ENCODE results near the gene YAE1.

The YAE1 gene

DNA sequence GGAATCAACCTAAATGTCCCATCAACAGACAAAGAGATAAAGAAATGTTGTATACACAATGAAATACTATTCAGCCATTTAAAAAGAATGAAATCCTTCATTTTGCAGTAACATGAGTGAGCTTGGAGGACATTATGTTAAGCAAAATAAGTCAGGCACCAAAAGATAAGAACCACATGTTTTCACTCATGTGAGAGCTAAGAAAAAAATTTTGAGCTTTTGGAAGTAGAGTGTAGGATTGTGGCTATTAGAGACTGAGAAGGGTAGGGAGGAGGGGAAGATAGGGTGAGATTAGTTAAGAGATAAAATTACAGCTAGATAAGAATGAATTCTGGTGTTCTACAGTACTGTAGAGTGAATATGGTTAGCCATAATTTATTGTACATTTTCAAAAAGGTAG, 8.3 kb upstream of the YAE1 start:
- no peak for DNase-seq

DNA sequence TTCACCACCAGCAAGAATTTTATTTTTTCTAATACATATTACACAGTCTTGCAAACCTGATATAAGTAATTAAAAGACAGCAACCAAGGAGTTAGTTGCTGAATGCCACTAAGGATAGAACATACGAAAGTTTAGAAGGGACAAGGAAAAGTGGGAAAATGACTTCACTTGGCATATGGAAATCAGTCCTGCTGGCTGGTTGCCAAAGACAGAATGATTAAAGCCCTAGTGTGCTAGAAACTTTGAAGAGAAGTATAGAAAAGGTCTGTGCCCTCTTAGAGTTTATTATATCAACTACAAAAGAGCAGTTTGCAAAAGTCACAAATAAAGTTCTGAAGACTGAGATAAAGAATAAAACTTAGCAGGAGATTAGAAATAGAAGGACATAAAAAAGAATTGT, 5.8 kb upstream of the YAE1 start:
- no peak for DNase-seq

DNA sequence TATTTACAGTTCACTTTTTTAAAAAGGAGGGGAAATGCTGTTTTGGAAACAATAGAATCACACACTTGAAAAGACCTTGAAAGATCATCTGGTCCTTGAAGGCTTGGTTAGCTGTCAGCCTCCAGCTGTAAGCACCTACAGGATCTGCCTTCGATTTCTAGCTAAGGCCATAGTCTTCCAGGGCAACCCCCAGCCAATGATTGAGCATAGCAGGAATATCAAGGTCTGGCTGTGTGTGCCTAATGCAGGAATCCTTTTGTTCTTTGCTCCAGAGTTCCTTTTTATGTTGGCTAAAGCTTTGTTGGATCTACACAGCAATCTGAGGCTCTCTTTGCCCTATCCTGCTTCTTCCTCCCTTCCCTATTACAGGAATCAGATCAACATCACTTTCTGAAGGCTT, 5.2 kb upstream of the YAE1 start:
- no peak for DNase-seq

DNA sequence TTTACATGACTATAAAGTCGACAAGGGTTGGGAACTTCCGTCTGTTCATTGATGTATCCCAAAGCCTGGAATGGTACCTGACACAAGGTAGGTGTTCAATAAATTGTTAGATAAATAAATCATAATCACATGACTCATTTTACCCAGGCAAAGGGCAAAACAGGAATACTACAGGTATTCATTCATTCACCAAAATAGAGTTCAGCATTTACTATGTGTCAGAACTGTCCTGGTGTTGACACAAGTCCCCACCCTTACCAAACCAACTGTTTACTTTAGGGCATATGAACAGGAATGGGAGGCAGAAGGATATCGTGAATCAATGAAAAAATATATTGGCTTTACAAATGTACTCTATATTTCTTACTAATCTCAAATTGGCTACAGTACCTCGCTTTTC, 666 bp upstream of the YAE1 start:
- no peak for DNase-seq

DNA sequence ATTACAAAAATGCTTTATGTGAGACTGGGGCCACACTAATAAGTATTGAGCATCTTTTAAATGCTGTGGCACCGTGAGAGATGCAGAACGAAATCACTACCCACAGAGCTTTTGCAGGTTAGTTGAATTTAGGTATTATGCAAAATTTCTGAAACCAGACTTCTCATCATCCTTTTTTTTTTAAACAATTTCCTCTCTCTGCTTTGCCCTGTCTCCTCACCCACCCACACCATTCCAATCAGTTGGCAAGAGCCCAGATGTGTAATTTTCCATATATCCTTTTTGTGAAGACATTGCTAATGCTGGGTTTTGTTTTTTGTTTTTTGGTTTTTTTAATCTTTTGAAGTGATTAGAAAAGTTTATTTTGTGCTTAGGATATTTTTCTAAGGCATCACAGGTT, 1.1 kb downstream of the YAE1 start:
- no peak for DNase-seq

DNA sequence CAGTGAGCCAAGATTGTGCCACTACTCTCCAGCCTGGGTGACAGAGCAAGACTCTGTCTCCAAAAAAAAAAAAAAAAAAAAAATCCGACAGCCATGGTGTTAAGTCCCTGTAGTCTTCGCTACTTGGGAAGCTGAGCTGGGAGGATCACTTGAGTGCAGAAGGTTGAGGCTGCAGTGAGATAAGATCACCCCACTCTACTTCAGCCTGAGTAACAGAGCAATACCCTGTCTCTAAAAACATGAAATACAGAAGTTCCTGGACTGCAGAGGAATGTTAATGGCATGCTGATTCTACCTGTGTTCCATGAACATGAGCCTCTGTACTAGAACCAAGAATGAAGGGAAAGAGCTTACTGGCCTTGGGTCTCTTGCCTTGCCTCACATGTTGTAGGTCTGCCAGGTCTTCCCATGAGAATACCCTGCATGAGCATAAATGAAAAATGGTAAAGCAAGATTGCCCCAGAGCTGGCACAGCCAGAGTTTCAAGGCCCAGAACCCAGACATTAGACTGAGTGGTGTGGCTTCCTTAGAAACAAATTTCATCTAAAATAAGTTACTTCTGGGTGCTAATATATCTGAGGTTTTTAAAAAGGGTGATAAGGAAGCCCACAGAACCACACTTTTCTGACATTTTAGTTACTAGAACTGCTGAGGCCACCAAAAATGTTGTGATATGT, 8.6 kb downstream of the YAE1 start:
- no peak for DNase-seq

DNA sequence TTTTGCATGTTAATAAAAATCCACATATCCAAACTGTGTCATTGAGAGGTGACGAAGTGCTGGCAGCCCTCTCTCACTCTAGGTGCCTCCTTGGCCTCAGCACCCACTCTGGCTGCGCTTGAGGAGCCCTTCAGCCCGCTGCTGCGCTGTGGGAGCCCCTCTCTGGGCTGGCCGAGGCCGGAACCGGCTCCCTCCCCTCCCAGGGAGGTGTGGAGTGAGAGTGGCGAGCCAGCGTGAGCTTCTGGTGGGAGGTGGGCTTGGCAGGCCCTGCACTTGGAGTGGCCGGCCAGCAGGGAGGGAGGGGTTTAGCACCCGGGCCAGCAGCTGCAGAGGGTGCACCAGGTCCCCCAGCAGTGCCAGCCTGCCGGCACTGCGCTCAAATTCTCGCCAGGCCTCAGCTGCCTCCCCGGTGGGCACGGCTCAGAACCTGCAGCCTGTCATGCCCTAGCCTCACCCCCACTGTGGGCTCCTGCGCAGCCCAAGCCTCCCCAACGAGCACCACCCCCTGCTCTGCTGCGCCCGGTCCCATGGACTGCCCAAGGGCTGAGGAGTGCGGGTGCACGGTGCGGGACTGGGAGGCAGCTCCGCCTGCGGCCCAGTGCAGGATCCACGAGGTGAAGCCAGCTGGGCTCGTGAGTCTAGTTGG, 11.1 kb downstream of the YAE1 start:
- no peak for DNase-seq

DNA sequence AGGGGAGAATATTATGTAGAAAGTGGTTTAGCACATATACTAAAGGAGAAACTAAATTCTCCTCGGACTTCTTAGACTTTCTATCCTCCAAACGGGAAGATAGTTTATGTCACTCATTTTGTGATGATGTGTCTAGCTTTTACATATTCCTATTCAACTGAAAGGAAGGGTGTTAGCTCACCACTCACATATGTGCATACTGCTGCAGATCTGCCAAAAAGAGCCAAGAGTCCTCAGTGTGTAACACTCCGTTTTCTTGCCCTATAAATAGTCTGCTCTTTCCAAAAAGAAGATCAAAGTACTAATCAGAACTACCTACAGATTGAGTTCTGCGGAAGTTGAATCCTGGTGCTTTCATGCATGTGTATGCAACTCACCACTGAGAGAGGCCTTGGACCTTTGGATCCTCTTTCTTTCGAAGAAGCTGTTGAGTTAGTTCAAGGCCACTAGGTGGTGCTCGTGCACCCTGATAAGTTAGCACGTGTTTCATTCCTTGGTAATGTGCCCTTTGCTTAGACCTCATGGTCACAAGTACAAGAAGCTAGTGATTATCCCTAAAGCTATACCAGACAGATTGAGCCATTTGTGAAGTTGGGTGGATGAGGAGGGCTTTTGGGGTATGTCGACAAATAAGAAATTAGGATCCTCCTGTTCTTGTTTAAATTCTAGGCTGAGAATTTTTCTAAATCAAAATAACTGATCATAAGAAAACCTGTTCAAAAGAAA, 14.1 kb downstream of the YAE1 start:
- peak; percentile 88 for DNase-seq

DNA sequence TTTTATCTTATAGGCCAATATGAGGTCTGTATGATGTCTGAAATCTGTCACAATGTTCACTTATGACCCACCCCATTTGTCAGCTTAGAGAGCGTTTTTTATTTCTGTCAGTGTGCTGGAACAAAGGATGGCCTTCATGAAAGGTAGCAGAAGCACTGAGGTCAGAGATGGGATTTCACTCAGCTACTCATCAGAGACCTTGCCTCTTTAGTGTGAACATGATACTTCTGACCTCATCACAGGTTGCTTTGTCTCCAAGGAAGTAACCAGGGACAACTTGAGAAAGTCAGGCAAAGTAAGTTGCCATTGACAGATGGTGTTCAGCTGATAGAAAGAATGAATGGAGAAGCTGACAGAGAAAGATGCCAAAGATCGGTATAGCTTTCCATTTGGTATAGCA, 16.3 kb downstream of the YAE1 start:
- DNase-seq, result no peak

DNA sequence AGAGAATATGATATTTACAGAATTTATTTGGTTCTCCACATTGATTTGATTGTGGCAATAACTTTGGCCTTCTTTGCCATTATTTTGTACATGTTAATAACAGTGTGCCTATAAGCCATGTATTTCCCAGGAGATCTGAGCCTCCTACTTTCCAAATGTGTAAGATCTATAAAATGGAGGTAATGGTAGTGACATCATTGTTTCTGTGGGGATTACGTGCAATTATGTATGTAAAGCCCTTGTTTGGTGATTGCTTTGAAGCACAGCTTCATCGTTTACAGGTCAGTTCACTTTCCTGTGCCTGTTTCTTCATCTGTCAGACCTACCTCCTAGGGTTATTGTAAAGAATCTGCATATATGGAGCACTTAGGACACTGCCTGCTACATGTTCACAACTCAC, 17.3 kb downstream of the YAE1 start:
- DNase-seq, result no peak

DNA sequence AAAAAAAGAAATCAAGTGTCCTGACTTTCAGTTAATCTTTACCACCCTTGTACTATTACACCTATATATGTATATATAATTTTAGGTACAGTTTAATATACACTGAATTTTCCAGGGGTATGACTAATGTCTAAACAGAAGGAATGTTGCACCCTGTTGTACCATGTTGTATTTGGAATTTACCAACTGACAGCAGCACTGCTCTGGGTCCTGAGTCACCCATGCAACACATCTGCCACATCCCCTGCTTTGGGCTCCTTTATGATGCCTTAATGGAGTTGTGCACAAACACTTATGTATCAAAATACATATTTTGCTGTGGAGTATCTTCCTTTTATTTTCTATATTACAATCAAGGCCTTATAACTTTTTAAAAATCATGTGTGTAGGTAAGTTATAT, 21.2 kb downstream of the YAE1 start:
- DNase-seq, result no peak

DNA sequence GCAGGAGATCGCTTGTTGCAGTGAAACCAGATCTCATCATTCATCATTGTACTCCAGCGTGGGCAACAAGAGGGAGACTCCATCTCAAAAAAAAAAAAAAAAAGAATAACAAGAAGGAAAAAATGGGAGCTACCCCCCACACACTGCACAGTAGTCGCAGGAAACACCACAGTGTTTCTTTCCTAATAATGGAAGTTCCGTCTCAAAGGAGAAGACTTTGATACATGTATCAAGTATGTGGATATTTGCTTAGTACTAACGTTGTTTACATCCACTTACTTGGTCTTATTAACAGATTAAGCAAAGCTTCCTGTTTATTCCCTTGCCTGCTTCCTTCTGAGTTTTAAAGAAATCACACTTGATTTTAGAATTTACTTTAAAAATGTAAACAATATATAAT, 22.2 kb downstream of the YAE1 start:
- DNase-seq, result no peak

DNA sequence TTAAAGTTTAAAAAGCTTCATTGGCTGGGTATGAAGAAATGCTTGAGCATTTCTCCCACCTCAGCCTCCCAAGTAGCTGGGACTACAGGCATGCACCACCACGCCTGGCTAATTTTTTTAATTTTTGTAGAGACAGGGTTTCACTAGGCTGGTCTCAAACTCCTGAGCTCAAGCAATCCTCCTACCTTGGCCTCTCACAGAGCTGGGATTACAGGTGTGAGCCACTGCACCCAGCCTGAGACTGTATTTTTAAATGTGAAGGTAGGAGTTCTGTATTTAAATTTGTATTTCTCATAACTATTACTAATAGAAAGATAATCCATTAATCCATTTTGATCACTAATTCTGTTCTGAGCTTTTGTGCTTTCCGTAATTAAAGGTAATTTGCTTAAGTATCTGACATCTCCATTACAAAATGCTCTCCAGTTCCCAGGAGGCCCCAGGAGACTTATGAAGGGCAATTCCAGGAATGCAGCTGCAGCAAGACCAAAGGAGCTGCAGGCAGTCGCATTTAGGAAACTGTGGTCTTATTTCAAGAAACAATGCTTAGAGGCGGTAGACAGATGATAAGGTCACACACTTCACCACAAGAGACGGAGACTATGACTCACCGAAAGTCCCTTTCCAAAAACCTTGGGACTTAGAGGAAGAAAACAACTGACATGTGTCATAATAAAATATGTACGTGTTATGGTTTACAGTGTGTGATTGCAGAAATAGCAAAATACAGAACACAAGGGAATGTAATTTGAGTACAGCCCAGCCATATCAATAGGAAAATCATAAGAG, 23.3 kb downstream of the YAE1 start:
- DNase-seq, result peak; percentile 95

DNA sequence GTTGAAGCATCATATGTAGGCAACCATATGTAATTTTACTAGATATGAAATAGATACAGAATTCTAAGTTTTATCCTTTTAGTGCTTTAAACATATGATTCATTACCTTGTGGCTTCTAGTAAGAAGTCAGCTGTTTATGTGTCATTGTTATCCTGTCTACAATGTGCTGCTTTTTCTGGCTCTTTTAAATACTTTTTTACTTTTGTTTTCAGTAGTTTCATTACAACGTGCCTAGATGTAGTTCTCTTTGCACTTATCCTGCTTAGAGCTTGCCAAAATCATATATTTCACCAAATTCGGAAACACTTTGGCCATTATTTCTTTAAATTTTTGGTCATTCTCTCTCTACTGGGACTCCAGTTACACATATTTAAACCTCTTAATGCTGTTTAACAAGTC, 26.4 kb downstream of the YAE1 start:
- peak; percentile 23 for DNase-seq

DNA sequence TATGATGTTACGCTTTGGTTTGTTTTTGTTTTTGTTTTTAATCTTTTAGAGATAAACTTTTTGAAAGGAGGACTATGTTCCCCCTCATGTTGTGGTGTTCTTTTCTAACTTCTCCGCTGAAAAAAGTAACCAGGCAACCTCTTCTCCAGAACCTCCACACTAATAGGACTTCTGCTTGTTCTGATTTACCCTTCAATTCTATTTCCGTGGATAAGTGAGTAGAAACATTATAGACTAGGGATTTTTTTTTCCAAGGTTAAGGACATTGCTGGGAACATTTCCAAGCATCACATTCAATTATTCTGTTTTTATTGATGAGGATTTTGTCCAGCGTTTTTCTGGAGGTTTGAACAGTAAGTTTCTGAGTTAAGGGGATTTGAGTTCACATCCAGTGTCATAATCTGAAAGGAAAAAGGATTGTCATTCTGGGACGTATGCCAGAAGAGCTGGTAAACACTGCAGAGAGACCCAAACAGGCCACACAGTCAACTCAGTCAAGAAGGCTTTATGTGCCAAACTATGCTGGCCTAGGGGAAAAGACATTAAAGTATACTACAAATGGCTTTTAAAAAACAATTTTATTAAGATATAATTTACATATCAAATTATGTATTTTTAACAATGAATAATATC, 28.9 kb downstream of the YAE1 start:
- no peak for DNase-seq

DNA sequence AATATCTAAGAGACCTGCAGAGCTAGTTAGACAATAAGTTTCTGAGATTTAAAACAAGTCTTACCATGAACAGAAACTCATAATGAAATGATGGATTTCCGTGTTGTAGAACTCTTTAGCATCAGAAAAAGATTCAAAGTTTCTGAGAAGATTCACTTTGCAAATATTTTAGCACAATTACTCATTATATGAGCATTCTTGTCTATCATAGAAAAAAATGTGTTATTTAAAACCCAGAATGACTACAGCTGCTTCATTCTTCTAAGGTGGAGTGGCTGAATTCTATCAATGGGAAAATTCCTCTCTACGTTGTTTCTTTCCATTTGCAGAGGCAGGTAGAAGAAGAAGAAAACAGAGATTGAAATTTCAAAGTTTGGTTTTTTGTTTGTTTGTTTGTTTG, 36.1 kb downstream of the YAE1 start:
- no peak for DNase-seq

DNA sequence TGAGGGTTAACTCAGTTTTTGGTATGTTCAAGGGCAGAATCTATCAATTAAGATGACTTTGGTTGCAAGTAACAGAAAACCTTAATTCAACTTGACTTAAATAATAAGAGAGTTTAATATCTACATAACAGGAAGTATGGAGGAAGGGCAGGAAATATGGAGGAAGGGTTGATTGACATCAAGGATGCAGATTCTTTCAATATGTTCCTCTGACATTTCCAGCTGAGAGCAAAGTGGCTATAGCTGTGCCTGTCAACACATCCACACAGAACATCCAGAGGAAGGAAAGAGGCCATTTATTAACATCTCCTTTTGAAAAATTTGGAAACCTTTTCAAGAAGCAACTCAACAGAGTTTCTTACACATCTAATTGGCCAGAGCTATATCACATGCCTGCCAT, 37.7 kb downstream of the YAE1 start:
- no peak for DNase-seq

DNA sequence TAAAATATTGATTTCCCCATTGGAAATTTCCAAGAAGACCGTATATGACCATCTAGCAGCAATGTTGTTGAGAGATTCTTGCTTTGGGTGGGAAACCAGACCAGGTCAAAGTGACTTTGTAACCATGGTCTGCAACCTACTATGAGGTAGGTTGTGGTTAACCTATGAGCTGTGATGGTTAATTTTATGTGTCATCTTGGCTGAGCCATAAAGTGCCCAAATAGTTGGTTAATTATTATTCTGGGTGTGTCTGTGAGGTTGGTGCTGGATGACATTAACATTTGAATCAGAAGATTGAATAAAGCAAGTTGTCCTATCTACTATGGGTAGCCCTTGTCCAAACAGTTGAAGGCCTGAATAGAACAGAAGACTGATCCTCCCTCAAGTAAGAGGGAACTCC, 38.9 kb downstream of the YAE1 start:
- DNase-seq, result no peak

DNA sequence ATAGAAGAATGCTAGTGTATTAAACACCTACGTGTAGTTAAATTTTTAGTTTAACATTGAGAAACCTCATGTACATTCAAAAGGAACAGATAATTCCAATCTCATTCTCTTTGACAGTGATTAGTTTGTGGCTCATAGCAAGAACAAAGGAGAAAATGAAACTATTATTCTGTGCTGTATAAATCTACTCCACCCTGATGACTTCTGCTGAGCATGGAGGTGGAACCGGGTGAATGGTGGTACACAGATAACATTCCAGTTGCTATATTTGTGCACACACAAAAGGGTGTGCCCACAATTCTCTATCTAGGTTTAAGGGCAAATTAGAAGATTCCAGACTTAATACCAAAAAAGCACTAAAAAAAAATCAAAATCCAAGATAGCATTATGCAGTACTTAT, 40.1 kb downstream of the YAE1 start:
- peak; percentile 70 for DNase-seq

DNA sequence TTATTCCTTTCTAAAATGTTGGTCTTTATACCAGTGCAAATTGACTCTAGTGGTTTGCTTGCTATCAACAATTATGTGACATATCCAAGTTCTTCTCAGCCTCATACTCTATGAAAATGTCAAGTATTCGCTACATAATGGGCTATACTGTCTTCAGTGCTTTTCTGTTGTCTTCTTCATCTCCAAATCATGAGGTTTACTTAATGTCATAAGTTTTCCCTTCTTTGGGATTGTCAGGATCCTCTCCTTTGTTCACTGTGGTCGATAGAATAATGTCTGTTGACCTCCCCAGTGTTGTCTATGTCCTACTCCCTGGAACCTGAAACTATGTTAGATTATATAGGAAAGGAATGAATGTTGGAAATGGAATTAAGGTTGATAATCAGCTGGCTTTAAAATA, 40.7 kb downstream of the YAE1 start:
- DNase-seq, result no peak

DNA sequence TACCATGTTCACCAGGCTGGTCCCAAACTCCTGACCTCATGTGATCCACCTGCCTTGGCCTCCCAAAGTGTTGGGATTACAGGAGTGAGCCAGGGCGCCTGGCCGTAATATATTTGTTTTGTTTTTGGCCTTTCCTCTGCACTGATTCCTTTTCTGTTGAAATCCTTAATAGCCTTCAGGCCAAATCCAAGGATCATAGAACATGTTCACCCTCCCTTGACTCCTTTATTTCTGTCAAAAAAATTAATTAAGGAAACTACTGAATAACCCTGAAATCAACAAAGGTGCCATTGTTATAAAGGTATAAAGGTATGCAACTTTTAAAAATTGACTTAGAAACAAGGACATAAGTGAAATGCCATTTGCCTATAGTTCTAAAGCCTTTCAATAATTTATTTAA, 41.7 kb downstream of the YAE1 start:
- DNase-seq, result no peak

DNA sequence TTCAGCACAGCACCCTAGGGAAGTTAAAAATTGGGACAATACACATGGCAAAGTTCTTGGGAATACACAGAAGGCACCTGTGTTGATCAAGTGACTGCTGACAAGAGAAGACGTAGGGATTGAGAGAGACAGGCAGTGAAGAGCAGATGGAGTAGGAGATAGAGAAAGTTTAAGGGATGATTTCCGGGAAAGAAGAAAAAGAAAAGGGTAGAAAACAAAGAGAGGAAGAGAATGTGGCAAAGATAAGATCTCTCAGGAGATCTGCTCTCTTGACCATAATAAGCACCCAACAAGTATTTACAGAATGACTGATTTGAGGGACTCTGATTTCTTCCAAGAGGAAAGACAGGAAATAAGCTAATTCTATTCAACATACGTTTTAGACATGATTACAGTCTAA, 42.1 kb downstream of the YAE1 start:
- DNase-seq, result no peak
